HG02981 (cell line): ENCODE data around the gene AHCYL1.

Source experiments
- ATAC-seq: cut with Tn5 transposase; IDR thresholded peaks from one replicate; pipeline ENCODE4 v1.9.1; 2021; ENCODE audit warnings: mild to moderate bottlenecking, moderate library complexity; ENCODE audit not compliant: unreplicated experiment

Gene AHCYL1

GRCh38 chr1:109975718-109976117 lies 8.8 kb upstream of the AHCYL1 start:
- ATAC-seq = no peak

- ATAC-seq = no peak
Observed at GRCh38 chr1:109976762-109977161, 7.8 kb upstream of the AHCYL1 start.

- no peak for ATAC-seq
Observed at GRCh38 chr1:109977225-109977624, 7.3 kb upstream of the AHCYL1 start.

GRCh38 chr1:109977657-109978378 lies 6.7 kb upstream of the AHCYL1 start:
- ATAC-seq = no peak

- no peak for ATAC-seq
Observed at GRCh38 chr1:109978761-109979488, 5.6 kb upstream of the AHCYL1 start.

- ATAC-seq = no peak
Observed at GRCh38 chr1:109979489-109980091, 5.0 kb upstream of the AHCYL1 start.

DNA sequence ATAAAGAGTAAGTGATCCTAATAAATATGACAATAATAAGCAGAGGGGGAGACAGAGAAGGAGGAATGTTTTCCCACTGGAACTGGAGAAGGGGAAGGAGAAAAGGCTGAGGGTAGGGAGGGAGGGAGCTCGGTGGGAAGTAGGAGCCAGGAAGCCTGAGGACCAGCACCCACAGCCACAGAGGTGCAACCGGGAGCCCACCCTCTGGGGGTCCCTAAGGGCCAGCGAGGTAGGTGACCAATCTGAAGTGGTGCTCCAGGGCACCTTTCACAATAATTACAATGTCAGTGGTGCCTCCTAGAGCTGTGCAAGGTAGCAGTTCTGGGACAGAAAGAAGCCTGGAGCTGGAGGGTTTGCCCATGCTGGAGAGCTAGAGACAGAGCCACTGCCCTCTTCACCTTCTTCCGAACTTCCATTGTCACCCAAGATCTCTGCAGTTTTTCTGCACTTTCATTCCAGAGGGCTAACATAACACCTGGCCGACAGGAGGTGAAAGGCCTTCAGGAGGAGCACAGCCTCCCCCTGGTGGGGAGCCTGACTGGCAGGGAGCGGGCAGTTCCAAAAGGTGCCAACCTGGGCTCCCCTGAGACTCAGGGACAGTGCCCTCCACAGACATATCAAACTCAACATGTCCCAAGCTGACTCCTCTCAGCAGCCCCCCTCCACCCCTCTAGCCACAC lies 4.1 kb upstream of the AHCYL1 start:
- ATAC-seq = no peak

GRCh38 chr1:109981004-109981335 lies 3.6 kb upstream of the AHCYL1 start:
- no peak for ATAC-seq

DNA sequence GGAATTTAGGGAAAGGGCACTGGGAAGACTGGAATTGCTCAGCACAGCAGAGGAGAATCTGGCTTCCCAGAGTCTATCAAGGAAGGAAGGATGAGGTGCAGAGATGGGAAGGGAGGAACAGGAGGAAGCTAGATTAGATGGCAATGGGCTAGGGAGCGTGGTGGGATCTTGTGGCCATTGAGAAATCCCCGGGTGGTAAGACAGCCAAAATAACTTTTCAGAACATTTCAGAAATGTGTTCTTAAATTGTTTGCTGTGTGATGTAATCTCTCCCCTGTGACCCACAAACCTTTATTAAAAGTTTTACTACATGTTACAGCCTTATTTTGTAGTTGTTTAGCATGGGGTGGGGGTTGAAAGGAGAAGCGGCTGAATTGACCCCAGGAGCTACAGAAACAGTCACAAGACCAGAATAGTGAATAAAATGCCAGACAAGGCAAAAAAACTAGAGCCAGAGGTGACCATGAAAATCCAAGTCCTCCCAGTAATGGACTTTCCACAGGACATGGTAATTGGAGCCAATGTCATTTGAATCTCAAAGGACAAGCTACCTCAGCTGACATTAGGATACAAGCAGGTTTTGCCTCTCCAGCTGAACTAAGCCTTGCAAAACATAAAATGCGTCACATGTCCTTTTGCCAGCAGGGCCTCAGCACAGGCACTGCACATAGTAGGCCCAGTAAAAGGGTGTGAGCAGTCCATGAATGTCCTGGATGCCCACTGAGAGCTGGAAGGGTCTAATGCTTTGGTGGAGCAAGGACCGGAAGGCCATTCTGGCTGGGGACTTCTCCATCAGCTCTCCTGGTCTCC lies 980 bp upstream of the AHCYL1 start:
- ATAC-seq = no peak

GRCh38 chr1:109984190-109984455 lies 442 bp upstream of the AHCYL1 start:
- no peak for ATAC-seq

DNA sequence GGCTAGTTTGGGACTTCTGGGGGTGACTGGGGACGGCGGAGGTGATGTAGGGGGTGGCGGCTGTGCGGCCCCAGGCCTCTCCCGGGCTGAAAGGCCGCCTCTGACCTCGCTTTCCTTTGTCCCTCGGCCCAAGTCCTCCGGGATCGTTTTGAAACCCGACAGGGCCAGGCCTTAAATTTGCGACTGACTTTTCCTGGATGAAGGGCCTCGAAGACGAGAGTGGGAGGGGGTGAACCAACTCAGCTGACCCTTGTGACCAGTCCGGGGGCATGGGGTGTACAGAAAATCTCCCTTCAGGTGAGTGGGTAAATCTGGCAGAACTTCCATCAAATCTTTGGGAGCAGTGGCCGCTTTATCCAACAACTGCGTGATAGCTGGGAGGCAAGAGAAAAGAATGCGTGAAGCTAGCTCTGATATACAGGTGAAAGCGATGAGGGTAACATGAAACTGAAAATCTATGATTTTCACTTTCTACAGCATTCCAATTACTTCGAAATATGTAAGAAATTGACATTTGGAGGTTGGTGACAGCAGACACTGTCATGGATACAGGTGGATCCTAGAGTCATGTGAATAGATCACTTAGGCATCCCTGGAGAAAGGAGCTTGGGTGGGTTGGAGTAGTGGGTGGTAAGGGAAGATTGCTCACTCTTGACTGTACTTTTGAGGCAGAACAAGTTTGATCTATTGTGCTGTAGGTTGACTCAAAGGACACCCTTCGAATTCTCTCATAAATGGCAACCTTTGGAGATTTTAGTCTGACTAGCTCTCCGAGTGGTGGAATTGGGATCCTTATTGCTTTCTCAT lies 885 bp downstream of the AHCYL1 start:
- no peak for ATAC-seq

- no peak for ATAC-seq
Observed at GRCh38 chr1:109986054-109986444, 1.5 kb downstream of the AHCYL1 start.

- no peak for ATAC-seq
Observed at GRCh38 chr1:109988349-109988914, 3.9 kb downstream of the AHCYL1 start.

DNA sequence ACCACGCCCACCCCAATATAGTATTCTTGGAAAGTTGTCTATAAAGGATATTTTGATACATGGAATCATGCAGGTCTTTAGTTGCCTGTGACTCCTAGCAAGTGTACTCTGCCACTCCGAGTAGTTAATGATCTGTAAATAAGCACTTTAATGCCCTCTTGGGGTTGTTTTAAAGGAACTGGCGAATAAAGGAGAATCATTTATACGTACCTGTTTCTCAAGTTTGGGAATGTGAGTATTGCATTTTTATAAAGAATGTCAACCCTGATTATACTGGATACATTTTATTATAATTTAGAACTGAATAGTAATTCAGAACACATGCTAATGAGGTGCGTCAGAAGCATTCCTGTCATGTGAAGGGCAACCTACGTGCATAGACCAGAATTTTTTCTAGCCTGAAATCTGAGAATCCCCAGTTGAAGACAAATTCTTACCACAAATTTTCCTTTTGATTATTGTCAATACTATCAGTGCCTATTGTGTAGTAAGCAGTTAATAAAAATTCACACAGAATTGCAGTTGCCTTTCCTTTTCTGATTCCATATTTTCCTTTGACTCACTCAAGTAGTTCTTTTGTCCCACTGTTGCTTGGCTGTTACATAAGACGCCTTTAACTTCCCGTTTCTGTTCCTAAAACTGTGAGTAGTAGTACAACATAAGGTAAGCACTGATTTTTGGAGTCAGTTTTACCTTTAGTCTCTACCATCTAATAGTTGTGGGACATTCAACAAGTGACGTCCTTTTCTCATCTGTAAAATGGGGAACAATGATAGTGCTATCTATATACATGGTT lies 5.1 kb downstream of the AHCYL1 start:
- ATAC-seq = no peak

- ATAC-seq = no peak
Observed at GRCh38 chr1:109990302-109990653, 5.7 kb downstream of the AHCYL1 start.

- no peak for ATAC-seq
Observed at GRCh38 chr1:109991400-109991925, 6.9 kb downstream of the AHCYL1 start.

DNA sequence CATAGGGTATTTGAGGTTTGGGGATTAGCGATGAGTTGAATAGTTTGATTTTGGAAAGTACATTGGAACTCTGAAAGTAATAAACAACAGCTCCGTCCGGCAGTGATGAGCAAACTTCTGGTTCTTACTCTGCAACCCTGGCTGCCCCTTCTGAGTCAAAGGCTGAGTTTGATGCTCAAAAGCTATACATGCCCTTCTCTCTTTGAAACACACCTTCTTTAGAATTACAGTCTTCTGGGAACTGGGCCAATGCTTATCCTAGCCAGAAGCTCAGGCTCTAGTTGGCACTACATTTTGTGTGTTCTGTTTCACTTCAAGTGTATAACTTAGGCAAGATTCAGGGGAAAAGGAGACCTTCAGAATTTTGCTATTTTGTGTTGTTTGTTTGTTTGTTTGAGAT lies 9.3 kb downstream of the AHCYL1 start:
- no peak for ATAC-seq

DNA sequence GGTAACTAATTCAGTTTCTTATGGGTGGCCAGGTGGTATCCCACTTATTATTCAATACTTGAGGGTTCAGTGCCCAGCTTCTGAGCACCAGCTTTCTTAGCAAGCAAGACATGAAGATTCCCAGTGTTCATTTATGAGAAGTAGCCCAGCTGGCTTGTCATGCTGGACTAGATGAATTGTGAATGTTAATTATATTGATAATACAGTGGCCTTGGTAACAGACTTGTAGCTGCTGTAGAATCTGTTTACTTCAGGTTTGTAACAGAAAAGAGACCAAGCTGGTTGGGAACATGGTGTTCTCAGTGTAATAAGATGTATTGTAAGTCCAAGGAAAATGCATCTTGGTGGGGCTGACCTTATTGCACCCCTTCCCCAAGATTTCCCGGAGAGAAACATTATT lies 10.1 kb downstream of the AHCYL1 start:
- no peak for ATAC-seq

DNA sequence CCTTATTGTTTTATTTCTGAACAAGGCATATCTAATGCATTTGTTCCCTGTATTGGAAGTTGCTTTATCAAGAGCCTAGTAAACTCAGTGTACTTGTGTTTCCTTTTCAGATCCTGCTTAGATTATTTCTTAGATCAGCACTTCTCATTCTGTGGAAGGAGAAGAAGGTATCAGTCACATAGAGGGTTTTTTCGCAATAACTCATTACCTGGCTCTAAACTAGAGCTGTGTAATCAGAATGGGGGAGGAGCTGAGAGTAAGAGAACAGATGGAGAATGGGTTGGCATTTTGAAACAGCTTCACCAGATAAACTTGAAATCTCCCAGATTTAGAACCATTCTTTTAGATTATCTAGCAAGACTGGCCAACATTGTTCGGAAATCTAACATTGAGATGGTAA lies 11.0 kb downstream of the AHCYL1 start:
- ATAC-seq = no peak
